Fibroblast of villous mesenchyme (primary cell): Measurements from ENCODE around the gene TFAP2B. TPM values are rescaled to one million over a fixed set of nuclear protein-coding genes. Genes with fewer than 3 reads are reported as not detected.

Source experiments
- DNase-seq: peaks from one replicate; pipeline ENCODE4 v3.0.0-alpha.2; 2010; ENCODE audit warnings: low read depth
- H3K4me3 ChIP-seq: 2 replicates; pipeline ENCODE4 v1.5.1; 2011; ENCODE audit warnings: low read depth, mild to moderate bottlenecking, low read length
- total RNA-seq: library from RNA; depleted of rRNA; stranded (reverse); fragments of >200 nt; gene quantifications from 2 replicates; pipeline ENCODE4 v1.2.3, GENCODE V29; 2012
- TF ChIP-seq, protein P1 (sequence below): IDR thresholded peaks from 2 replicates; pipeline ENCODE4 v1.5.1; 2012; ENCODE audit warnings: low read depth, mild to moderate bottlenecking, low read length; ENCODE audit not compliant: insufficient read depth

The TFAP2B gene
- total RNA-seq, 1 donor, result not detected

DNA sequence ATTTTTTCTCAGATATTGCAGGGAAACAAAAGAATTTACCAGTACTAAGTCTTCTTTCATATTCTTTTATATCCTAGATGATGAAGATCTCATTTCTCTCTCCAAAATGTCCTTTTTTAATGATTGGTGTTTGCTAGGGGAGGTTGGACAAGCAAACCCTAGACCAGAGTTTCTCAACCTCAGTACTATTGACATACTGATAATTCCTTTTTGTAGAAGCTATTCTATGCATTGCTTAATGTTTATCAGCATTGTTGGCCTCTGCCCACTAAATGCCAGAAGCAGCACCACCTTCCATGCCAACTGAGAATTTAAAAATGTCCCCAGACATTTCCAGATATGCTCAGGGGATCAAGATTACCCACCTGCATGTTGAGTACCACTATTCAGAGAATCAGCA, 14.4 kb upstream of the TFAP2B start:
- no peak for DNase-seq
- no peak overlapping the region for H3K4me3 ChIP-seq
- TF ChIP-seq, protein P1, sequence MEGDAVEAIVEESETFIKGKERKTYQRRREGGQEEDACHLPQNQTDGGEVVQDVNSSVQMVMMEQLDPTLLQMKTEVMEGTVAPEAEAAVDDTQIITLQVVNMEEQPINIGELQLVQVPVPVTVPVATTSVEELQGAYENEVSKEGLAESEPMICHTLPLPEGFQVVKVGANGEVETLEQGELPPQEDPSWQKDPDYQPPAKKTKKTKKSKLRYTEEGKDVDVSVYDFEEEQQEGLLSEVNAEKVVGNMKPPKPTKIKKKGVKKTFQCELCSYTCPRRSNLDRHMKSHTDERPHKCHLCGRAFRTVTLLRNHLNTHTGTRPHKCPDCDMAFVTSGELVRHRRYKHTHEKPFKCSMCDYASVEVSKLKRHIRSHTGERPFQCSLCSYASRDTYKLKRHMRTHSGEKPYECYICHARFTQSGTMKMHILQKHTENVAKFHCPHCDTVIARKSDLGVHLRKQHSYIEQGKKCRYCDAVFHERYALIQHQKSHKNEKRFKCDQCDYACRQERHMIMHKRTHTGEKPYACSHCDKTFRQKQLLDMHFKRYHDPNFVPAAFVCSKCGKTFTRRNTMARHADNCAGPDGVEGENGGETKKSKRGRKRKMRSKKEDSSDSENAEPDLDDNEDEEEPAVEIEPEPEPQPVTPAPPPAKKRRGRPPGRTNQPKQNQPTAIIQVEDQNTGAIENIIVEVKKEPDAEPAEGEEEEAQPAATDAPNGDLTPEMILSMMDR, result no peak

DNA sequence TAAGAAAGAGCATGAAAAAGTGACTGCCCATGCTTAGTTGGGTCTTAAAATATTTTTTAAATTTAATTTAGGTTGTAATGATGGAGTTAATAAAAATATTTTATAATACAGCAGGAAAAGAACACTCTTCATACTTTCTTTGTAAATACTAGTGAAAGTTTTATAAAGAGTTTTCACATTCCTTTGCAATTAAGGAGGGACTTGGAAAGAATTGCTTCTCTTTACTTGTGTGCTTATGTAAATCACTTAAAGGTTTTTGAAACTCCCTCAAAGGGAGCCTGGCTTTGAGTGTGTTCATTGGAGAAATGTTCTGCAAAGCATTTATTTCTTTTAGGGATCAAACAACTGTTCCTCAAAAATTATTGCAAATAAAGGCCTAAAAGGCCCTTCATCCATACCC, 11.6 kb upstream of the TFAP2B start:
- H3K4me3 ChIP-seq, result no peak overlapping the region
- no peak for DNase-seq
- TF ChIP-seq, protein P1, result no peak

DNA sequence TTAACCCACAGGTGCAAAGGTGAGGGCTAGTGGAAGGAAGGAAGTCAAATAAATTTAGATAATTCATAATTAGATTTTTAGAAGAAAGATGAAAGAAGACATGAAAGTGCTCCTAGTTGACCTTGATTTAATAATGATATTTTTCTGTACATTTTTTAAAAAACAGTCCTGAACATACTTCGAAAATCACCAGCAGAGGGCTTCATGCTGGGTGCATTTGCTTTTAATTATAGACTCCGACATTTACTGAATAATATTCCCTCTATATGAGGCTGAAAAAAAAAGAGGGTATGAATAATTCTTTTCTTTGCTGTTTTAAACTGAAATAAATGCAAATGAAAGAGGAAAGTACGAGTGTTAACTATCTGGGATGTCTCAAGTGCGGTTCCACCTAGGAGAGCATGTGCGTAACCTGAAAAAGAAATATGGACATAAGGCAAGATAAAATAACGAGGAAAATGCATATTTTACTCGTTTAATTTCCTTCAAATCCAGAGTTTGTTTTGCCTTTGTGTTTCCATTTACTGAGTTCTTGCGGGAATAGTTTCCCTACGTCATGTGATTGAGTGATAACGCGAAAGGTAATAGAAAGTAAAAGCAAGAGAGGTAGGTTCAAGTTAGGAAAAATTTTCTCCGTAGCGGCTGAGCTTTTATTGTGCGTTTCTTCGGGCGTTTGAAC, 3.1 kb upstream of the TFAP2B start:
- peak; percentile 18 for DNase-seq
- H3K4me3 ChIP-seq, result peak overlapping the region; percentile 64
- TF ChIP-seq, protein P1, result peak; percentile 42

DNA sequence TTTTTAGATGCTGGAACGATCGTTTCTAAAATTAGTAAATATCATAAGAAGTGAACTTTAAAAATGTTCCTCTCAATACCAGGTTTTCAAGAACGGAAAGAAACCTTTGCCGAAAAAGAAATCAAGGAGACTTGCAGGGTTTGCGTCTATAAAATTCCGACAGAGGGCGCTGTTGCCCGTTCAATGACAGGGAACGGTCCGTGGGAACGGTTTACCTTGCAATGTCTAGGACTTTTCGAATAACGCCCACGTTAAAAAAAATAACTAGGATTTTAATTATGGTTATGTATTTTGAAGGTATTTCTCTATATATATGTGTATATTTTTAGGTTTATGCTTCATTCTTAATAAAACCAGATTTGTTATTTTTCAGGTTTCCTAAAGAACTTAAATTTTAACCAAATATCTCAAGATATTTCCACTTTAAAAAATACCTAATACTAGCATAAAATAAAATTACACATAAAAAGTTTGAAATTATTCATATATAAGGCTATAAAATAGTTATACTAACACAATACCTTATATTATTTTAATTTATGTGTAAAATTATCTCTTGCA, 2.5 kb upstream of the TFAP2B start:
- H3K4me3 ChIP-seq, result peak overlapping the region; percentile 64
- TF ChIP-seq, protein P1, result peak; percentile 82
- DNase-seq, result peak; percentile 61

GRCh38 chr6:50816947-50817645, 1.6 kb upstream of the TFAP2B start:
- H3K4me3 ChIP-seq, result no peak overlapping the region
- no peak for DNase-seq
- TF ChIP-seq, protein P1, result no peak

DNA sequence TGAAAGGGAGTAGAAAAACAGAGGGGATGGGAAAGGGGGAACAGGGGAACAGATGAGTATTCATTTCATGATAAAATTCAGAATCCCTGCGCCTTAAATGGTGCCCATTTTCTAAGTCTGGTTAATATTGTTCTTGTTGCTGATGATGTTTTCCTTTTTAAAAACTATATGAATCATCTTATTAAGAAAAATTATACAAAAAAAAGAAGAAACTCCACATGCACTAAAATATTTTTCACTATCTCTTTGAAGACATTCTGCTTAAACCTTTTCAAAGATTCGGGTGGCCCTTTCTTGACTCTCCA, 1.1 kb upstream of the TFAP2B start:
- TF ChIP-seq, protein P1, result no peak
- DNase-seq, result no peak
- no peak overlapping the region for H3K4me3 ChIP-seq
